GM10248 (cell line): ENCODE measurements around the gene CLEC16A.
"Not testable (repeated sequence)": the region's sequence is repeated elsewhere in the genome, so short reads cannot be mapped to it uniquely, and the experiment has no call there.

Experiments
- CTCF ChIA-PET: fragments of 300-600 bp; sonication (Branson Sonifier 250); formaldehyde crosslinking; extraction: SDS; loops from one replicate; lab custom pipeline; 2021; ENCODE audit warnings: antibody characterized with exemption; lab: Yijun Ruan, JAX
- POLR2A ChIA-PET: fragments of 350-650 bp; sonication (Branson Sonifier 250); formaldehyde crosslinking; extraction: SDS; loops from one replicate; lab custom pipeline; 2020; ENCODE audit warnings: antibody characterized with exemption; lab: Yijun Ruan, JAX
- DNase-seq: peaks from one replicate; pipeline ENCODE4 v3.0.0; 2012; ENCODE audit errors: extremely low spot score
- TF ChIP-seq, protein P1 (sequence below): IDR thresholded peaks from 2 replicates; pipeline ENCODE4 v1.5.1; 2012; ENCODE audit warnings: mild to moderate bottlenecking, low read depth; ENCODE audit errors: extremely low read depth, missing control alignments, control extremely low read depth

CLEC16A gene

DNA sequence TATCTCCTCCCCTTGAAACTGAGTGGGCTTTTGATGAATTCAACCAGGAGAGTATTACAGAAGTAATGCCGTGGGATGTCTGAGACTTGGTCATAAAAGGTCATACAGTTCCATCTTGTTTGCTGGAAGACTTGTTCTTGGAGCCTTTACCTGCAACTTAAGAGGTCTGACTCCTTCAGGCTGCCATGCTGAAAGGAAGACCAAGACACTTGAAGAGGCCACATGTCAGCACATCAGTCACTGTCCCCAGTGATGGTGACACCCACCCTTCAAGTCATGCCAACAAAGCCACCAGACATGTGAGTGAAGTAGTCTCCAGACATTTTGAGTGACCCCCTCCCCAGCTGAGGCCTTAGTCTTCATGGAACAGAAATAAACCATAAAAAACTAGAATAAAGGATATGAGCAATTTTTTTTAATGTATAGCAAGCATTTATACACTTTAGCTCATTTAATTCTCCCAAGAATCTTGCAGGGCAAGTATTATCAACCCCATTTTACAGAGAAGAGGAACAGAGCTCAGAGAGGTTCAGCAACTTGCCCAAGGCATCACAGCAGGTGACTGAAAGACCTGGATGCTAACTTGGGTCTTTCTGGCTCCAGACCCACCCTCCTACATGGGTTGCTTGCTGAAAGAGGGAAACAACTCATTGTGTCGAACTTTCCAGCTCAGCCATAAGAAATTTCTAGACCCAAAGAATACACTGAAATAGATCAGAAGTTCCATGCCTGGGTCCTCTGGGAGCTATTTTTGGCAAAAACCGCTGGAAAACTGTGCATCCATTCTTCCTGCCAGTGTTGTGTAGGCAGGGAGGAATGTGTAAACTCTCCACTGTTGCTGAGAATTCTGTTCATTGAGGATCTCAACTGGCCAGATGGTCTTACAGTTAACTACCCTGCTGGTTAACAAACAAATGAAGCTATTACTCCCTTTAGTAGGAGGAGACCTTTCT is 273.6 kb downstream of the CLEC16A start:
- TF ChIP-seq, protein P1, sequence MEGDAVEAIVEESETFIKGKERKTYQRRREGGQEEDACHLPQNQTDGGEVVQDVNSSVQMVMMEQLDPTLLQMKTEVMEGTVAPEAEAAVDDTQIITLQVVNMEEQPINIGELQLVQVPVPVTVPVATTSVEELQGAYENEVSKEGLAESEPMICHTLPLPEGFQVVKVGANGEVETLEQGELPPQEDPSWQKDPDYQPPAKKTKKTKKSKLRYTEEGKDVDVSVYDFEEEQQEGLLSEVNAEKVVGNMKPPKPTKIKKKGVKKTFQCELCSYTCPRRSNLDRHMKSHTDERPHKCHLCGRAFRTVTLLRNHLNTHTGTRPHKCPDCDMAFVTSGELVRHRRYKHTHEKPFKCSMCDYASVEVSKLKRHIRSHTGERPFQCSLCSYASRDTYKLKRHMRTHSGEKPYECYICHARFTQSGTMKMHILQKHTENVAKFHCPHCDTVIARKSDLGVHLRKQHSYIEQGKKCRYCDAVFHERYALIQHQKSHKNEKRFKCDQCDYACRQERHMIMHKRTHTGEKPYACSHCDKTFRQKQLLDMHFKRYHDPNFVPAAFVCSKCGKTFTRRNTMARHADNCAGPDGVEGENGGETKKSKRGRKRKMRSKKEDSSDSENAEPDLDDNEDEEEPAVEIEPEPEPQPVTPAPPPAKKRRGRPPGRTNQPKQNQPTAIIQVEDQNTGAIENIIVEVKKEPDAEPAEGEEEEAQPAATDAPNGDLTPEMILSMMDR = no peak
- ChIA-PET CTCF (interaction anchor here (0.9 to 2.5 kb wide), 10 partner anchors 8 to 314 kb away, joined by 3 to 10 read pairs (median 4); partner anchors contain the start of gene SOCS1), POLR2A (no interaction called here)
- DNase-seq = no peak

DNA sequence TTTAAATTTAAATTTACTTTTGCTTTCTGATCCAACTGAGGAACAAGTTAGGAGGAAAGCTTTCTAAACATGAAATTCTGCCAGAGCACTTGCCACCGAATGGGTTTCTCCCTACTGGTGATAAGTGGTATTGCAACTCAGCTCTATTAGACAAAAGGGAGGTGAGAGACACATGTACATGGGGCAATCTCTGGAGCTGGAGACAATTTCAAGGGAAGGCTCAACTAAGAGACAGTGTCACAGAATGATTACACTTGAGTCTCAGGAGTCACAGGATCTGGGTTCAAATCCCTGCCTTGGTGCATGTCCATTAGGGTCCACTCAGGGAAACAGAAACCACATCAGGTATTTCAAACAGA is 274.2 kb downstream of the CLEC16A start:
- ChIA-PET POLR2A (no interaction called here), CTCF (interaction anchor here (0.9 to 2.5 kb wide), 8 partner anchors 9 to 37 kb away, joined by 3 to 10 read pairs (median 4); partner anchors contain the start of gene SOCS1)
- TF ChIP-seq, protein P1 = no peak
- no peak for DNase-seq

DNA sequence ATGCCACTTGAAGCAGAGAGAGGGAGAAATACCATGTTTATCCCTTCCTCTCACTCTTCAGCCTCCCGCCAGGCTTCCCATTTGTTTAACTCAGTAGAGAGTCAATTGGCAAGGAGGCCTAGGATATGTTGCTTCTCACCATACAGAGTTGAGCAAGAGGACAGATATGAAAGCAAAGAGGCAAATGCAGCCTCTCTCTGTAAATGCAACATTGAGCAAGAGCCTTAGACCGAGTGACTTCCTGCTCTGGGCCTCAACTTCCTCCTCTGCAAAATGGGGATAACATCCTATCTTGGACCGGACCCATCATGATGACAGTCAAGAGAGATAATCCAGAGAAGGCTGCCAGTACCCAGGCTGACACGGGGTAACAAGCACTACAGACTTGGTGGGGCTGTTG is 274.8 kb downstream of the CLEC16A start:
- no peak for DNase-seq
- TF ChIP-seq, protein P1 = no peak
- ChIA-PET CTCF (interaction anchor here (1.1 to 2.5 kb wide), 5 partner anchors 9 to 37 kb away, joined by 3 to 10 read pairs (median 5); partner anchors contain the start of gene SOCS1), POLR2A (no interaction called here)

DNA sequence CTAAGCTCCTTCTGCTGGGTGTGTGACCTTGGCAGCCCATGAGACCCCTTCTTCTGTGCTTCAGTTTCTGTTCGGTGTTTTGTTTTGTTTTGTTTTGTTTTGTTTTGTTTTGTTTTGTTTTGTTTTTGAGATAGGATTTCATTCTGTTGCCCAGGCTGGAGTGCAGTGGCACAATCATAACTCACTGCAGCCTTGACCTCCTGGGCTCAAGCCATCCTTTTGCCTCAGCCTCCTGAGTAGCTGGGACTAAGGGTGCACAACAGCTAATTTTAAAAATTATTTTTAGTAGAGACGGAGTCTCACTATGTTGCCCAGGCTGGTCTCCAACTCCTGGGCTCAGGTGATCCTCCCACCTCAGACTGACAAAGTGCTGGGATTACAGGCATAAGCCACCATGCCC is 276.1 kb downstream of the CLEC16A start:
- POLR2A ChIA-PET, DNase-seq, CTCF ChIA-PET: not testable (repeated sequence)

DNA sequence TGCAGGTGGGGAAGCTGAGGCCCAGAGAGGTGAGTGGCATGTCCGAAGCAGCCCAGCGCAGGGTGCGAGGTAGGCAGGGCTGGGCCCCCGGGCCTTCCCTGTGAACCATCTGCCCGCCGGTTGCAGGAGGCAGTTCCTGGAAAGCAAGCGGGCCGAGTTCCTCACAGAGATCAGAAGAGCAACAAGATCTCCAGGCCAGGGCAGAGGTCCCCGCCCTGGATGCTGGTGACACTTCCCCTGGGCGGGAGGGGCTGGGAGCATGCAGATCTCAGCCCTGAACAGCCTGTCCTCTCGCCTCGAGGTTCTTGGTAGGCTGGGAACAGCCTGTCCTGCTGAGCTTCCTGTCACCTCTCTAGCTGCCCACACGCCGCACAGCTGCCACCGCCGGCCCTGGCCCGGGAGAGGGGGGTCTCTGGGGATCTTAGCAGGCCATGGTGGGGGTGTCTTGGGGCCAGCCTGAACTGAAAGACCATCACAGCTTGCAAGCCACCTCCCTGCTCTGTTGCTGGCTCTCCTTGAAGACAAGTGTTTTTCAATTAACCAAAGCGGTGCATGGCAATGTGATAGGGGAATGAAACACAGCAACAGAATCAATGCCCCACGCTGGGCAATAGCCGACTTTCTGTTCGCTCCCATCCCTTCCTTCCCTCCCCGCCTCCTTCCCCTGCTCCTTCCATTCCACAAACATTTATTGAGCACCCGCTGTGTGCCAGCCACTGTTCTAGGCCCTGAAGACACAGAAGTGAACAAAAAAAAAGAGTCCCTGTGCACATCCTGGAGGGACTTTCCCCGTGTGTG is 279.9 kb downstream of the CLEC16A start:
- DNase-seq = peak; percentile 85
- ChIA-PET CTCF (interaction anchor here (0.7 to 2.8 kb wide), 6 partner anchors 8 to 114 kb away, joined by 3 to 13 read pairs (median 4); partner anchors contain the start of gene SOCS1), POLR2A (interaction anchor here (0.5 to 1.0 kb wide), 3 partner anchors 28 to 414 kb away, joined by 3 to 4 read pairs (median 4); no protein-coding TSS in a partner anchor)
- TF ChIP-seq, protein P1 = no peak

DNA sequence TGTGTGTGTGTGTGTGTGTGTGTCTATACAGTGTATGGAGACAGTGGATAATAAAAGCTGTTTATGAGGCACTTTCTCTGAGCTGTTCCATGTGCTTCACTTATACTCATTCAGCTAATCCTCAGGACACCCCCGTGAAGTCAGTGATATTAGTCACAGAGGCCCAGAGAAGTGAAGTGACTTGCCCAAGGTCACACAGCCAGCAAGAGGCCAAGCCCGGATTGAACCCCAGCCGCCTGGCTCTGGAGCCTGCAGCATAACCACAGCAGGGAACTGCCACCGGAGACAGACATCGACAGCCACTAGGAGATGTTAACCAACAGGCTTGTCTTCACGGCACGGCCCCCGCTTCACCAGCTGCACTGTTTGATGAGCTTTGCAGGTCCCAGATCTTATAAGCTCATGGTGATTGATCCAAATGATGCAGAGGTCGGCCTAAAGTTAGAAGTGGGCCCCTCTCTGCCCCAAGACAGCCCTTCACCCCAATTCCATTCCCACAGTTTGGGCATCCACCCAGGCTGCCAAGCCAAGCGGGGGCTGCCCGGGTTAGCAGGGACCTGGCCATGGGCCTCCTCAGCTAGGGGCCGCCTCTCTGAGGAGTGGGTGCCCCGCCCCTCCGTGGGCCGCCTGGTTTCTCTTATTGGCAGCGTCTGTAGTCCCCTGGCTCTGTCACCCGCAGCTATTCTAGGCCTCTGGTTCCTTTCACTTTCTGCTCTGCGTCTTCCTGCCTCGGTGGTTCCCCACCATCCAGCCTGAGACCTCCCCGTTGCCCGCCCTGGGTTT is 280.7 kb downstream of the CLEC16A start:
- POLR2A ChIA-PET = interaction anchor here (0.5 to 1.0 kb wide), 5 partner anchors 18 to 31 kb away, joined by 3 to 4 read pairs (median 3); no protein-coding TSS in a partner anchor
- DNase-seq = peak; percentile 95
- CTCF ChIA-PET = interaction anchor here (0.7 to 2.8 kb wide), 7 partner anchors 7 to 115 kb away, joined by 3 to 13 read pairs (median 4); partner anchors contain the start of gene SOCS1
- TF ChIP-seq, protein P1 = no peak
